Sigmoid colon (tissue), 4 donors: ENCODE results near the gene GARIN6.
"Not testable (repeated sequence)": the region's sequence is repeated elsewhere in the genome, so short reads cannot be mapped to it uniquely, and the experiment has no call there.

Source experiments
- EP300 ChIP-seq, 4 donors: sonication (generic); formaldehyde crosslinking; IDR thresholded peaks; one replicate each; pipeline ENCODE4 v1.6.1; 2017; ENCODE audit warnings: antibody characterized with exemption in 4 of 4
- POLR2AphosphoS5 ChIP-seq, 4 donors: sonication (generic); formaldehyde crosslinking; IDR thresholded peaks; one replicate each; pipeline ENCODE4 v1.6.1; 2017; ENCODE audit warnings: antibody characterized with exemption in 4 of 4
- TF ChIP-seq, protein P1 (sequence below), 4 experiments: fragments of 450-650 bp in 3 of 4; fragments of 200-600 bp in 1 of 4; IDR thresholded peaks; one replicate each; pipeline ENCODE4 v1.5.1; 2016 to 2019; ENCODE audit warnings: antibody characterized with exemption in 4 of 4, mild to moderate bottlenecking in 3 of 4, moderate library complexity in 2 of 4

DNA sequence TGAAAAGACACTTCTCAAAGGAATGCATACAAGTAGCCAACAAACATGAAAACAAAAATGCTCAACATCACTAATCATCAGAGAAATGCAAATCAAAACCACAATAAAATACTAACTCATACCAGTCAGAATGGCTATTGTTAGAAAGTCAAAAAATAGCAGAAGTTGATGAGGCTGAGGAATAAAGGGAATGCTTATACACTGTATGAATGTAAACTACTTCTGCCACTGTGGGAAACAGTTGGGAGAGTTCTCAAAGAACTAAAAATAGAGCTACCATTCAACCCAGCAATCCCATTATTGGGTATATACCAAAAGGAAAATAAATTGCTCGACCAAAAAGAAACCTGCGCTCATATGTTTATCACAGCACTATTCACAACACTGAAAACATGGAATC is 23.0 kb upstream of the GARIN6 start:
- TF ChIP-seq, protein P1, sequence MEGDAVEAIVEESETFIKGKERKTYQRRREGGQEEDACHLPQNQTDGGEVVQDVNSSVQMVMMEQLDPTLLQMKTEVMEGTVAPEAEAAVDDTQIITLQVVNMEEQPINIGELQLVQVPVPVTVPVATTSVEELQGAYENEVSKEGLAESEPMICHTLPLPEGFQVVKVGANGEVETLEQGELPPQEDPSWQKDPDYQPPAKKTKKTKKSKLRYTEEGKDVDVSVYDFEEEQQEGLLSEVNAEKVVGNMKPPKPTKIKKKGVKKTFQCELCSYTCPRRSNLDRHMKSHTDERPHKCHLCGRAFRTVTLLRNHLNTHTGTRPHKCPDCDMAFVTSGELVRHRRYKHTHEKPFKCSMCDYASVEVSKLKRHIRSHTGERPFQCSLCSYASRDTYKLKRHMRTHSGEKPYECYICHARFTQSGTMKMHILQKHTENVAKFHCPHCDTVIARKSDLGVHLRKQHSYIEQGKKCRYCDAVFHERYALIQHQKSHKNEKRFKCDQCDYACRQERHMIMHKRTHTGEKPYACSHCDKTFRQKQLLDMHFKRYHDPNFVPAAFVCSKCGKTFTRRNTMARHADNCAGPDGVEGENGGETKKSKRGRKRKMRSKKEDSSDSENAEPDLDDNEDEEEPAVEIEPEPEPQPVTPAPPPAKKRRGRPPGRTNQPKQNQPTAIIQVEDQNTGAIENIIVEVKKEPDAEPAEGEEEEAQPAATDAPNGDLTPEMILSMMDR (IDR thresholded peaks at IDR 0.05) = not testable (repeated sequence)
- TF ChIP-seq EP300, POLR2AphosphoS5 (IDR thresholded peaks at IDR 0.05): not testable (repeated sequence)
